Tibial nerve (tissue), 4 donors: Measurements from ENCODE around the gene SLC16A10. TPM values are rescaled to one million over a fixed set of nuclear protein-coding genes. Genes with fewer than 3 reads are reported as not detected.

Experiments
- DNase-seq, 2 donors: peaks; one replicate each; pipeline ENCODE4 v3.0.0-alpha.2; 2019; ENCODE audit warnings: low spot score in 2 of 2
- H3K27ac ChIP-seq, 4 donors: fragments of 200-600 bp; sonication (generic) in 3 of 4; one replicate each; pipeline ENCODE4 v1.5.1; 2017 to 2019; ENCODE audit warnings: mild to moderate bottlenecking in 1 of 4
- H3K27me3 ChIP-seq, 2 donors: fragments of 200-600 bp; sonication (generic) in 1 of 2; one replicate each; pipeline versions ENCODE4 v1.5.1 to v1.6.0; 2017 to 2019
- H3K36me3 ChIP-seq, 3 donors: fragments of 200-600 bp; sonication (generic); one replicate each; pipeline ENCODE4 v1.5.1; 2018 to 2019
- H3K4me1 ChIP-seq, 4 donors: fragments of 200-600 bp; sonication (generic) in 3 of 4; one replicate each; pipeline ENCODE4 v1.5.1; 2017 to 2019
- H3K4me3 ChIP-seq, 4 donors: fragments of 200-600 bp; sonication (generic) in 3 of 4; one replicate each; pipeline ENCODE4 v1.5.1; 2017 to 2019; ENCODE audit warnings: mild to moderate bottlenecking in 1 of 4, moderate library complexity in 1 of 4
- H3K9me3 ChIP-seq, 4 donors: fragments of 200-600 bp; sonication (generic) in 3 of 4; one replicate each; pipeline ENCODE4 v1.5.1; 2017 to 2019
- EP300 ChIP-seq, 2 donors: sonication (generic); formaldehyde crosslinking; IDR thresholded peaks; one replicate each; pipeline ENCODE4 v1.6.1; 2017; ENCODE audit warnings: antibody characterized with exemption in 2 of 2, mild to moderate bottlenecking in 1 of 2
- POLR2A ChIP-seq, 2 donors: fragments of 450-650 bp; IDR thresholded peaks; one replicate each; pipeline ENCODE4 v1.6.1; 2017; ENCODE audit warnings: antibody characterized with exemption in 2 of 2, mild to moderate bottlenecking in 2 of 2, moderate library complexity in 2 of 2
- WGBS, 2 donors: methylation state at CpG; one replicate each; pipeline ENCODE4 v1.1.5; 2018; 5-methylcytosine and 5-hydroxymethylcytosine counted together
- total RNA-seq, 4 donors: library from RNA; depleted of rRNA; stranded (reverse); fragments of >200 nt; gene quantifications; one replicate each; pipeline ENCODE4 v1.1.0, GENCODE V29; 2016
- TF ChIP-seq, protein P1 (sequence below), 5 experiments: fragments of 200-600 bp in 3 of 5; fragments of 450-650 bp in 2 of 5; sonication (generic) in 3 of 5; IDR thresholded peaks; one replicate each; pipeline ENCODE4 v1.5.1; 2016 to 2019; ENCODE audit warnings: antibody characterized with exemption in 5 of 5, mild to moderate bottlenecking in 3 of 5, moderate library complexity in 2 of 5

The SLC16A10 gene
- total RNA-seq, 4 donors from 2014 or later = 0.20 to 32.7 (median 1.3) TPM

DNA sequence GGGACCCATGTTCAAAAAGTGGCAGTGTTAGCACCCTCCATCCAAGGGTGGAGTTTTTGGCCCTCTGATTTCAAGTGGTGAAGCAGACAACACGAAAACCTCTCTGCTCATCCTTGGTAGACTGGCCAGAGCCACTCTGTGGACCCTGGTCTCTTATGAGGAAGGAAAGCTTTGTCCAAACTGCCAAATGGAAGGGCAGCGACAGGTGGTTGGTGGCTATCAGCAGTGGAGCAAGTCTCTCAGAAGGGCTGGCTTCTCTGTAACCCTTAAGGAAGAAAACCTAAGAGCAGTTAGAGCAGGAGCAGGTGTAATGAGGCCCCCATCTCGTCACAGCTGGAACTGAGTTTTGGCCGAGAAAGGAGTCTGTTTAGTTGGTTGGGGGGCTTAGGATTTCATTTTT, 155.8 kb downstream of the SLC16A10 start:
- H3K9me3 ChIP-seq = no peaks in the 10 kb centered on the region
- no peak for DNase-seq
- H3K4me3 ChIP-seq = no peak overlapping the region
- H3K4me1 ChIP-seq = no peaks in the 10 kb centered on the region
- TF ChIP-seq POLR2A (IDR thresholded peaks at IDR 0.05) (no peak), EP300 (IDR thresholded peaks at IDR 0.05) (no peak)
- TF ChIP-seq, protein P1, sequence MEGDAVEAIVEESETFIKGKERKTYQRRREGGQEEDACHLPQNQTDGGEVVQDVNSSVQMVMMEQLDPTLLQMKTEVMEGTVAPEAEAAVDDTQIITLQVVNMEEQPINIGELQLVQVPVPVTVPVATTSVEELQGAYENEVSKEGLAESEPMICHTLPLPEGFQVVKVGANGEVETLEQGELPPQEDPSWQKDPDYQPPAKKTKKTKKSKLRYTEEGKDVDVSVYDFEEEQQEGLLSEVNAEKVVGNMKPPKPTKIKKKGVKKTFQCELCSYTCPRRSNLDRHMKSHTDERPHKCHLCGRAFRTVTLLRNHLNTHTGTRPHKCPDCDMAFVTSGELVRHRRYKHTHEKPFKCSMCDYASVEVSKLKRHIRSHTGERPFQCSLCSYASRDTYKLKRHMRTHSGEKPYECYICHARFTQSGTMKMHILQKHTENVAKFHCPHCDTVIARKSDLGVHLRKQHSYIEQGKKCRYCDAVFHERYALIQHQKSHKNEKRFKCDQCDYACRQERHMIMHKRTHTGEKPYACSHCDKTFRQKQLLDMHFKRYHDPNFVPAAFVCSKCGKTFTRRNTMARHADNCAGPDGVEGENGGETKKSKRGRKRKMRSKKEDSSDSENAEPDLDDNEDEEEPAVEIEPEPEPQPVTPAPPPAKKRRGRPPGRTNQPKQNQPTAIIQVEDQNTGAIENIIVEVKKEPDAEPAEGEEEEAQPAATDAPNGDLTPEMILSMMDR (IDR thresholded peaks at IDR 0.05) = no peak
- no peaks in the 10 kb centered on the region for H3K36me3 ChIP-seq
- WGBS, 2 donors = 80% methylated on average over 4 of the region's 4 CpGs
- H3K27ac ChIP-seq = no peak overlapping the region
- H3K27me3 ChIP-seq = no peaks in the 10 kb centered on the region

DNA sequence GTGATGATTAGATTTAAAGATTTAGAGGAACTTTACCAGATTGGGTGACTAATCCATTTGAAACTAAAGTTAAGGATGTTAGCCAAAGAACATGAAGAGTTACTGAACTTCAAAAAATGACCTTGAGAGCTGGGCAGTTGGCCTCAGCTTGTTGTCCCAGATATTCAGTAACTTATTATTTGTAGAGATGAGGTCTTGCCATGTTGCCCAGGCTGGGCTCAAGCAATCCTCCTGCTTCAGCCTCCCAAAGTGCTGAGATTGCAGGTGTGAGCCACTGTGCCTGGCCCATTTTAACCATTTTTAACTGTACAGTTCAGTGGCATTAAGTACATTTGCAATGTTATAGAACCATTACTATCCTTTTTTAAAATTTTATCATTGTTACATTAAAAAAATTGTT, 161.5 kb downstream of the SLC16A10 start:
- Histone ChIP-seq H3K36me3 (no peaks in the 10 kb centered on the region), H3K4me3 (no peak overlapping the region), H3K27me3 (no peaks in the 10 kb centered on the region), H3K4me1 (no peaks in the 10 kb centered on the region), H3K9me3 (no peaks in the 10 kb centered on the region), H3K27ac (no peak overlapping the region)
- no peak for DNase-seq
- no peak for TF ChIP-seq POLR2A (IDR thresholded peaks at IDR 0.05)
- TF ChIP-seq, protein P1 (IDR thresholded peaks at IDR 0.05) = no peak
- TF ChIP-seq EP300 (IDR thresholded peaks at IDR 0.05) = no peak

DNA sequence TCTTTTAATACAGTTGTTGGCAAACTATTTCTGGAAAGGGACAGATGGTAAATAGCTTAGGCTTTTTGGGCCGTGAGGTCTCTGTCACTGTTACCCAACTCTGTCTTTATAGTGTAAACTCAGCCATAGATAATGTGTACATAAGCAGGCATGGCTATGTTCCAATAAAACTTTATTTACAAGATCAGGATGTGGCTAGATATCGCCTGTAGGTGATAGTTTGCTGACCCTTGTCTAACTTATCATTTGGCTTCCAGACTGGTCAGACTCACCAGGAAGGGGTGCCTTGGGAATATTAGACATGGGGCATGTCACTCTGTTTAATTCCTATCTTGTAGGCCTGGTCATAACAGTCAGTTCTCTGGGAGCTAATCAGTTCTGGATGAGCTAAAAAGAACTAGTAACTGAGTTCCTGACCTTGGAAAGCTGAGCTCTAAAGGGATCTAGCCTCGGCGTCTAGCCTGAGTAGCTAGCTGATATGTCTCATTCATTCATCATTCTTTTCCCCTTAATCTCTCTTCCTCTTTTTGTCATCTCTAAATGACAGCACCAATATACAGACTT, 163.6 kb downstream of the SLC16A10 start:
- TF ChIP-seq EP300 (IDR thresholded peaks at IDR 0.05) (no peak), POLR2A (IDR thresholded peaks at IDR 0.05) (no peak)
- TF ChIP-seq, protein P1 (IDR thresholded peaks at IDR 0.05) = no peak
- H3K4me3 ChIP-seq = no peak overlapping the region
- no peaks in the 10 kb centered on the region for H3K36me3 ChIP-seq
- 63 to 69% methylated on average over 4 of the region's 4 CpGs for WGBS, 2 donors
- no peaks in the 10 kb centered on the region for H3K27me3 ChIP-seq
- no peaks in the 10 kb centered on the region for H3K9me3 ChIP-seq
- no peaks in the 10 kb centered on the region for H3K4me1 ChIP-seq
- H3K27ac ChIP-seq = no peak overlapping the region
- no peak for DNase-seq

DNA sequence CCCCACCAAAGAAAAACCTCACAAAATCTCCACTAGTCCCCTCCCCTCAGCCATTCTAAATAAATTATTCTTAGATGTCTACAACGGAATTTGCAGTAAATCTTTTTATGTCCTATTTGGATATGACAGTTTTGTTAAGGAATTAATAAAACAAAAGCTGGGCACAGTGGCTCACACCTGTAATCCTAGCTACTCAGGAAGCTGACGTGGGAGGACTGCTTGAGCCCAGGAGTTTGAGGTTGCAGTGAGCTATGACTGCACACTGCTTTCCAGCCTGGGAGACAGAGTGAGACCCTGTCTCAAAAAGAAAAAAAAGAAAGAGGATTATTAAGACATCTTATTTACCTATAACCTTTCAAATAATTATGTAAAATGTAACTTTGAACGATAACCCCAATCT, 165.4 kb downstream of the SLC16A10 start:
- WGBS, 2 donors = 80 to 83% methylated on average over 3 of the region's 3 CpGs
- H3K36me3 ChIP-seq = no peaks in the 10 kb centered on the region
- no peak overlapping the region for H3K27ac ChIP-seq
- H3K4me3 ChIP-seq = no peak overlapping the region
- H3K4me1 ChIP-seq = no peaks in the 10 kb centered on the region
- no peaks in the 10 kb centered on the region for H3K9me3 ChIP-seq
- no peaks in the 10 kb centered on the region for H3K27me3 ChIP-seq
- no peak for DNase-seq
- TF ChIP-seq POLR2A (IDR thresholded peaks at IDR 0.05) (no peak), EP300 (IDR thresholded peaks at IDR 0.05) (no peak)
- TF ChIP-seq, protein P1 (IDR thresholded peaks at IDR 0.05) = no peak

DNA sequence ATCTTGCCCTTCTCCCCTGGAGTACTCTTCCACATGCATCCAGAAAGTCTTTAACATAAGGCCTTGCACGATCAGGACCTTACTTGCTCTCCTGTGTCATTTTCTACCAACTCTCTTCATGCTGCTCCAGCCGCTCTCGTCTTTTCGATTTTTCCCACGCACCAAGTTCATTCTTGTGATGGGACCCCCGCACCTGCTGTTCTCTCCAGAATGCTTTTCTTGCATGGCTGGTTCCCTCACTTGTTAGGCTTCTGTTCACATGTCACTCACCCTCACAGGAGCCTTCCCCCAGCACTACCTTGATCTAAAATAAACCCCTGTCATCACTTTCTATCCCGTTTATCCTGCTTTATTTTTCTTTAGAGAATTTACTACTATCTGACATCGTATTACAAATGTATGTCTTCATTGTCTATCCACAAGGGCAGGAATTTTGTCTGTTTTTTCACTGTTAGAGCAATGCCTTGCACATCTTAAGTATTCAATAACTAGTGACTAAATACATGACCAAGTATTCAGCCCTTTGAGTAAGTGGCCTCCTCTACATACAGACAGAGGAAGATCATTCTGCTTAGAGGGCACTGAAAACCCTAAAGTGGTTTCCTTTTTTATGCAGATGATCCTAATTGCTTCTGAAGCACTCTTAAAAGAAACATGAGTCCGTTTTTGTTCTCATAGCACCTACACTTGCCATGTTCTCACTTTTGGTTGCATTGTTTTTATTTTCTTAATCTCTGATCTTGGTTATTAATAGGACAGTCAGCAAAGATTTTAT, 166.9 kb downstream of the SLC16A10 start:
- no peaks in the 10 kb centered on the region for H3K27me3 ChIP-seq
- peaks cover 0 to 8% (median 0%) of the 10 kb centered on the region in 4 donors for H3K4me1 ChIP-seq
- TF ChIP-seq EP300 (IDR thresholded peaks at IDR 0.05) (no peak), POLR2A (IDR thresholded peaks at IDR 0.05) (no peak)
- TF ChIP-seq, protein P1 (IDR thresholded peaks at IDR 0.05) = no peak
- H3K27ac ChIP-seq = no peak overlapping the region
- H3K4me3 ChIP-seq = no peak overlapping the region
- H3K36me3 ChIP-seq = no peaks in the 10 kb centered on the region
- WGBS, 2 donors = 65 to 68% methylated on average over 9 of the region's 9 CpGs
- no peak for DNase-seq
- H3K9me3 ChIP-seq = no peaks in the 10 kb centered on the region
